Vagina (tissue), 2 donors: ENCODE results near the gene TRMT112. TPM values are rescaled to one million over a fixed set of nuclear protein-coding genes. Genes with fewer than 3 reads are reported as not detected.

Experiments used
- DNase-seq, 2 donors: peaks; one replicate each; pipeline ENCODE4 v3.0.0-alpha.2; 2017; ENCODE audit errors: extremely low spot score in 2 of 2
- H3K27ac ChIP-seq: fragments of 200-600 bp; sonication (generic); one replicate; pipeline ENCODE4 v1.5.1; 2019
- H3K27me3 ChIP-seq: fragments of 200-600 bp; sonication (generic); one replicate; pipeline ENCODE4 v1.5.1; 2019
- H3K36me3 ChIP-seq, 2 donors: fragments of 200-600 bp; sonication (generic); one replicate each; pipeline ENCODE4 v1.5.1; 2017 to 2019
- H3K4me1 ChIP-seq: fragments of 200-600 bp; sonication (generic); one replicate; pipeline ENCODE4 v1.5.1; 2019
- H3K4me3 ChIP-seq, 2 donors: fragments of 200-600 bp; sonication (generic); 1 replicate in 1 of 2; 2 replicates in 1 of 2; pipeline ENCODE4 v1.5.1; 2016 to 2019
- H3K9me3 ChIP-seq: fragments of 200-600 bp; sonication (generic); one replicate; pipeline ENCODE4 v1.5.1; 2019
- POLR2A ChIP-seq, 2 donors: fragments of 450-650 bp; IDR thresholded peaks; one replicate each; pipeline ENCODE4 v1.6.1; 2017; ENCODE audit warnings: antibody characterized with exemption in 2 of 2, mild to moderate bottlenecking in 2 of 2, moderate library complexity in 2 of 2
- POLR2AphosphoS5 ChIP-seq, 2 donors: sonication (generic); formaldehyde crosslinking; IDR thresholded peaks; one replicate each; pipeline ENCODE4 v1.9.0; 2017; ENCODE audit warnings: antibody characterized with exemption in 2 of 2, mild to moderate bottlenecking in 2 of 2, low read depth in 1 of 2; ENCODE audit not compliant: insufficient read depth in 1 of 2
- intact Hi-C: fragments of 100-400 bp; cut with DNase I; formaldehyde crosslinking; loops from one replicate; pipeline ENCODE4 v1.15.1; 2023
- total RNA-seq: library from RNA; depleted of rRNA; stranded (reverse); fragments of >200 nt; gene quantifications from one replicate; pipeline ENCODE4 v1.2.3, GENCODE V29; 2016
- TF ChIP-seq, protein P1 (sequence below), 3 experiments: fragments of 450-650 bp in 2 of 3; fragments of 200-600 bp in 1 of 3; sonication (generic) in 1 of 3; IDR thresholded peaks; one replicate each; pipeline ENCODE4 v1.5.1; 2017 to 2019; ENCODE audit warnings: antibody characterized with exemption in 3 of 3, mild to moderate bottlenecking in 2 of 3, moderate library complexity in 2 of 3

TRMT112 gene
- 195 TPM for total RNA-seq

DNA sequence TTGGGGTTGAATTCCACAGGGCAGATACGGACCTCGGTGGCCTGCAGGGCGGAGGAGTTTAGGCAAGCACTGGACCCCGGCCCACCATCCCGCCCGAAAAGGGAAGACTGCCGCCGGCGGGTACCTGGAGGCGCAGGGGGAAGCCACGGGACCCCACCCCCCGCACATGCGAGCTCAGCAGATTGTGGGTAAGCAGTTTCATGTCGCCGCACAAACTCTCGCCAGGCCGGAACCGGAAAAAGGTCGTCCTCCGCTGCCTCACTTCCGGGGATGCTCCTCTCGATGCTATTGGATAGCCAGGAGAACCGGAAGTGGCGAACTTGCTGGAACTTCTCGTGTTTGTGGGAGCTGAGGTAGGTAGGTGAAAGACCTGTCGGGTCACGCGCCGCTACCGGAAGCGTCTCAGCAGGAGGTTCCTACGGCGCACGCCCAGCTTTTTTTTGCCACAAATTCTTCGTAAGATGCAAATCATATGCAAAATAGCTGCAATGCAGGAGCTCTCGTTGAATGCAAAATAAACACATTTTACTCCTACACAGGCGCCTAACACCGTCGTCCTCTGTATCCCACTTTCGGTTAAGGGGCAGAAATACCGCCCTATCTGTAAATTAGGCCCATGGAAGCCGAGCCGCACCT is at the start of gene TRMT112:
TRMT112 (minus strand) TSS at position 235 of the 636 bp plus-strand sequence; CDS start at position 202, 33 bp downstream.
- no peaks in the 10 kb centered on the region for H3K27me3 ChIP-seq
- peak within 1 kb of the TSS; percentile 97 for H3K27ac ChIP-seq
- peaks cover 0 to 32% of the 10 kb centered on the region in 2 donors for H3K36me3 ChIP-seq
- H3K9me3 ChIP-seq: no peaks in the 10 kb centered on the region
- peak; percentile 97 to 99 for DNase-seq
- peaks cover 59% of the 10 kb centered on the region for H3K4me1 ChIP-seq
- H3K4me3 ChIP-seq: peak within 1 kb of the TSS; percentile 90 to 95
- TF ChIP-seq POLR2A (IDR thresholded peaks at IDR 0.05) (peak in 1 of 2 donors; percentile 81), POLR2AphosphoS5 (IDR thresholded peaks at IDR 0.05; ENCODE audit: insufficient read depth in 1 of 2, low read depth in 1 of 2) (peak; percentile 92 to 93)
- TF ChIP-seq, protein P1, sequence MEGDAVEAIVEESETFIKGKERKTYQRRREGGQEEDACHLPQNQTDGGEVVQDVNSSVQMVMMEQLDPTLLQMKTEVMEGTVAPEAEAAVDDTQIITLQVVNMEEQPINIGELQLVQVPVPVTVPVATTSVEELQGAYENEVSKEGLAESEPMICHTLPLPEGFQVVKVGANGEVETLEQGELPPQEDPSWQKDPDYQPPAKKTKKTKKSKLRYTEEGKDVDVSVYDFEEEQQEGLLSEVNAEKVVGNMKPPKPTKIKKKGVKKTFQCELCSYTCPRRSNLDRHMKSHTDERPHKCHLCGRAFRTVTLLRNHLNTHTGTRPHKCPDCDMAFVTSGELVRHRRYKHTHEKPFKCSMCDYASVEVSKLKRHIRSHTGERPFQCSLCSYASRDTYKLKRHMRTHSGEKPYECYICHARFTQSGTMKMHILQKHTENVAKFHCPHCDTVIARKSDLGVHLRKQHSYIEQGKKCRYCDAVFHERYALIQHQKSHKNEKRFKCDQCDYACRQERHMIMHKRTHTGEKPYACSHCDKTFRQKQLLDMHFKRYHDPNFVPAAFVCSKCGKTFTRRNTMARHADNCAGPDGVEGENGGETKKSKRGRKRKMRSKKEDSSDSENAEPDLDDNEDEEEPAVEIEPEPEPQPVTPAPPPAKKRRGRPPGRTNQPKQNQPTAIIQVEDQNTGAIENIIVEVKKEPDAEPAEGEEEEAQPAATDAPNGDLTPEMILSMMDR (IDR thresholded peaks at IDR 0.05): peak in 1 of 3 experiments; percentile 1
- intact Hi-C loops: loop anchor here (2.0 to 5.0 kb wide), 2 partner anchors 35 to 77 kb away; partner anchors contain the start of gene FKBP2

GRCh38 chr11:64366751-64367150 is 49.4 kb upstream of the TRMT112 start:
- no peak for DNase-seq
- H3K4me1 ChIP-seq: no peaks in the 10 kb centered on the region
- intact Hi-C loops: no loop called here
- TF ChIP-seq POLR2AphosphoS5 (IDR thresholded peaks at IDR 0.05; ENCODE audit: insufficient read depth in 1 of 2, low read depth in 1 of 2) (no peak), POLR2A (IDR thresholded peaks at IDR 0.05) (no peak)
- TF ChIP-seq, protein P1 (IDR thresholded peaks at IDR 0.05): no peak
- peaks cover 0 to 80% of the 10 kb centered on the region in 2 donors for H3K36me3 ChIP-seq
- H3K9me3 ChIP-seq: no peaks in the 10 kb centered on the region
- no peak overlapping the region for H3K27ac ChIP-seq
- H3K4me3 ChIP-seq: no peak overlapping the region
- H3K27me3 ChIP-seq: no peaks in the 10 kb centered on the region

DNA sequence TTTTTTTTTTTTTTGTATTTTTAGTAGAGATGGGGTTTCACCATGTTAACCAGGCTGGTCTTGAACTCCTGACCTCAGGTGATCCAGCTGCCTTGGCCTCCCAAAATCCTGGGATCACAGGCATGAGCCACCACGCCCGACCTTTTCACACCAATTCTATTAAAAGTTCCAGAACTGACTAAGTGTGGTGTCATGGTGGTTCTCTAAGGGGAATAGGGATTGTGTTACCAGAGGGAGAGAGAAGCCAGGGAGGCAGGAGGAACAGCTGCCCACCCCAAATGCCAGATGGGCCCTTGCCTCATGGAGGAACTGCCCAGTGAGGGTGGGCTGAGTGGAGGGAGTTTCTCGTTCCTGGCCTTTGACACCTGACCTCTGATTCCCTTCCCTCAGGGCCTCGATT is 47.6 kb upstream of the TRMT112 start:
- intact Hi-C loops: no loop called here
- no peak for DNase-seq
- TF ChIP-seq, protein P1 (IDR thresholded peaks at IDR 0.05): no peak
- TF ChIP-seq POLR2A (IDR thresholded peaks at IDR 0.05) (no peak), POLR2AphosphoS5 (IDR thresholded peaks at IDR 0.05; ENCODE audit: insufficient read depth in 1 of 2, low read depth in 1 of 2) (no peak)
- Histone ChIP-seq H3K27me3 (no peaks in the 10 kb centered on the region), H3K9me3 (no peaks in the 10 kb centered on the region), H3K36me3 (peaks cover 0 to 79% of the 10 kb centered on the region in 2 donors), H3K4me3 (no peak overlapping the region), H3K27ac (no peak overlapping the region), H3K4me1 (peaks cover 6% of the 10 kb centered on the region)

- TF ChIP-seq POLR2A (IDR thresholded peaks at IDR 0.05): no peak
- no peak for TF ChIP-seq POLR2AphosphoS5 (IDR thresholded peaks at IDR 0.05; ENCODE audit: insufficient read depth in 1 of 2, low read depth in 1 of 2)
- TF ChIP-seq, protein P1 (IDR thresholded peaks at IDR 0.05): no peak
- intact Hi-C loops: no loop called here
- H3K4me3 ChIP-seq: no peak overlapping the region
- peaks cover 11% of the 10 kb centered on the region for H3K4me1 ChIP-seq
- peaks cover 0 to 74% of the 10 kb centered on the region in 2 donors for H3K36me3 ChIP-seq
- no peaks in the 10 kb centered on the region for H3K9me3 ChIP-seq
- H3K27me3 ChIP-seq: no peaks in the 10 kb centered on the region
- DNase-seq: no peak
- no peak overlapping the region for H3K27ac ChIP-seq
Observed at GRCh38 chr11:64364435-64364834, 47.1 kb upstream of the TRMT112 start.

- TF ChIP-seq POLR2A (IDR thresholded peaks at IDR 0.05): no peak
- no peak for TF ChIP-seq POLR2AphosphoS5 (IDR thresholded peaks at IDR 0.05; ENCODE audit: insufficient read depth in 1 of 2, low read depth in 1 of 2)
- TF ChIP-seq, protein P1 (IDR thresholded peaks at IDR 0.05): no peak
- H3K27me3 ChIP-seq: no peaks in the 10 kb centered on the region
- H3K9me3 ChIP-seq: no peaks in the 10 kb centered on the region
- H3K4me3 ChIP-seq: no peak overlapping the region
- intact Hi-C loops: no loop called here
- peaks cover 29% of the 10 kb centered on the region for H3K4me1 ChIP-seq
- no peak for DNase-seq
- H3K36me3 ChIP-seq: peaks cover 0 to 57% of the 10 kb centered on the region in 2 donors
- H3K27ac ChIP-seq: no peak overlapping the region
Observed at GRCh38 chr11:64362339-64362738, 45.0 kb upstream of the TRMT112 start.
